IPS-18c (cell line): ENCODE results near the gene HHAT.
"Not testable (repeated sequence)": the region's sequence is repeated elsewhere in the genome, so short reads cannot be mapped to it uniquely, and the experiment has no call there.

ENCODE experiments used
- H3K4me3 ChIP-seq: 2 replicates; pipeline ENCODE4 v1.7.0; 2013; ENCODE audit warnings: low read depth, mild to moderate bottlenecking, low read length, moderate library complexity; ENCODE audit not compliant: insufficient read depth
- H3K9me3 ChIP-seq: one replicate; pipeline ENCODE4 v1.6.1; 2013; ENCODE audit warnings: mild to moderate bottlenecking, low read length, moderate library complexity; ENCODE audit not compliant: control insufficient read depth, insufficient read depth

Gene HHAT

GRCh38 chr1:210650403-210650802 lies 321.7 kb downstream of the HHAT start:
- H3K4me3 ChIP-seq, result no peak overlapping the region
- H3K9me3 ChIP-seq, result no peaks in the 10 kb centered on the region

- Histone ChIP-seq H3K4me3 (no peak overlapping the region), H3K9me3 (no peaks in the 10 kb centered on the region)
These were observed 323.7 kb downstream of the HHAT start for GRCh38 chr1:210652329-210652954.

GRCh38 chr1:210653771-210654170 lies 325.1 kb downstream of the HHAT start:
- Histone ChIP-seq H3K9me3 (no peaks in the 10 kb centered on the region), H3K4me3 (no peak overlapping the region)

GRCh38 chr1:210654176-210654981 lies 325.7 kb downstream of the HHAT start:
- H3K9me3 ChIP-seq, result no peaks in the 10 kb centered on the region
- H3K4me3 ChIP-seq, result no peak overlapping the region

- Histone ChIP-seq H3K4me3 (no peak overlapping the region), H3K9me3 (no peaks in the 10 kb centered on the region)
These were observed 326.8 kb downstream of the HHAT start for GRCh38 chr1:210655511-210655910.

GRCh38 chr1:210657806-210658205 lies 329.1 kb downstream of the HHAT start:
- Histone ChIP-seq H3K9me3 (no peaks in the 10 kb centered on the region), H3K4me3 (no peak overlapping the region)

- not testable (repeated sequence) for H3K9me3 ChIP-seq, H3K4me3 ChIP-seq
These were observed 332.8 kb downstream of the HHAT start for GRCh38 chr1:210661520-210661919.

GRCh38 chr1:210662291-210663050 lies 333.8 kb downstream of the HHAT start:
- H3K4me3 ChIP-seq, result no peak overlapping the region
- no peaks in the 10 kb centered on the region for H3K9me3 ChIP-seq

- H3K4me3 ChIP-seq, result no peak overlapping the region
- H3K9me3 ChIP-seq, result no peaks in the 10 kb centered on the region
These were observed 335.2 kb downstream of the HHAT start for GRCh38 chr1:210663730-210664573.

GRCh38 chr1:210669951-210670350 lies 341.2 kb downstream of the HHAT start:
- H3K9me3 ChIP-seq, result no peaks in the 10 kb centered on the region
- H3K4me3 ChIP-seq, result no peak overlapping the region

- no peak overlapping the region for H3K4me3 ChIP-seq
- no peaks in the 10 kb centered on the region for H3K9me3 ChIP-seq
These were observed 345.4 kb downstream of the HHAT start for GRCh38 chr1:210674151-210674550.

- H3K4me3 ChIP-seq, result no peak overlapping the region
- no peaks in the 10 kb centered on the region for H3K9me3 ChIP-seq
These were observed 347.8 kb downstream of the HHAT start for GRCh38 chr1:210676539-210676938.

GRCh38 chr1:210677533-210677932 lies 348.8 kb downstream of the HHAT start:
- H3K4me3 ChIP-seq, result no peak overlapping the region
- H3K9me3 ChIP-seq, result no peaks in the 10 kb centered on the region

- H3K4me3 ChIP-seq, result no peak overlapping the region
These were observed 349.6 kb downstream of the HHAT start for GRCh38 chr1:210678306-210678705.

GRCh38 chr1:210681158-210681557 lies 352.5 kb downstream of the HHAT start:
- no peak overlapping the region for H3K4me3 ChIP-seq
- no peaks in the 10 kb centered on the region for H3K9me3 ChIP-seq

More at GRCh38 chr1:210678306-210678705, 349.6 kb downstream of the HHAT start:
- no peaks in the 10 kb centered on the region for H3K9me3 ChIP-seq

- Histone ChIP-seq H3K9me3 (no peaks in the 10 kb centered on the region), H3K4me3 (no peak overlapping the region)
These were observed 354.8 kb downstream of the HHAT start for GRCh38 chr1:210683403-210684047.
